Measurements from ENCODE around the gene ARL5A.

ARL5A gene

GRCh38 chr2:151758744-151759143 lies 69.5 kb downstream of the ARL5A start:
- DNase-seq (ENCODE audit: low read depth in 2 of 2), result no peak
- TF ChIP-seq CTCF (IDR thresholded peaks at IDR 0.05; ENCODE audit: low read depth, low read length), result no peak
- H3K4me3 ChIP-seq (replicated peaks in 1 of 2; ENCODE audit: low read depth in 2 of 2, low read length in 2 of 2), result no peak overlapping the region

GRCh38 chr2:151757861-151758260 lies 70.4 kb downstream of the ARL5A start:
- TF ChIP-seq CTCF (IDR thresholded peaks at IDR 0.05; ENCODE audit: low read depth, low read length), result no peak
- DNase-seq (ENCODE audit: low read depth in 2 of 2), result peak; percentile 9 to 55

GRCh38 chr2:151756820-151757219 lies 71.4 kb downstream of the ARL5A start:
- TF ChIP-seq CTCF (IDR thresholded peaks at IDR 0.05; ENCODE audit: low read depth, low read length), result no peak
- DNase-seq (ENCODE audit: low read depth in 2 of 2), result no peak
- H3K4me3 ChIP-seq (replicated peaks in 1 of 2; ENCODE audit: low read depth in 2 of 2, low read length in 2 of 2), result no peak overlapping the region

More at GRCh38 chr2:151757861-151758260, 70.4 kb downstream of the ARL5A start:
- H3K4me3 ChIP-seq (replicated peaks in 1 of 2; ENCODE audit: low read depth in 2 of 2, low read length in 2 of 2), result no peak overlapping the region

- no peak overlapping the region for H3K4me3 ChIP-seq (replicated peaks in 1 of 2; ENCODE audit: low read depth in 2 of 2, low read length in 2 of 2)
- DNase-seq (ENCODE audit: low read depth in 2 of 2), result no peak
- TF ChIP-seq CTCF (IDR thresholded peaks at IDR 0.05; ENCODE audit: low read depth, low read length), result no peak
Observed at GRCh38 chr2:151754253-151754897, 73.8 kb downstream of the ARL5A start.

- TF ChIP-seq CTCF (IDR thresholded peaks at IDR 0.05; ENCODE audit: low read depth, low read length), result no peak
- H3K4me3 ChIP-seq (replicated peaks in 1 of 2; ENCODE audit: low read depth in 2 of 2, low read length in 2 of 2), result no peak overlapping the region
- no peak for DNase-seq (ENCODE audit: low read depth in 2 of 2)
Observed at GRCh38 chr2:151753540-151753939, 74.7 kb downstream of the ARL5A start.

All from cardiac fibroblast (primary cell).